ENCODE measurements around the gene TCEA3. TPM values are rescaled to one million over a fixed set of nuclear protein-coding genes. Genes with fewer than 3 reads are reported as not detected.

Gene TCEA3
- total RNA-seq (10 to 100 TPM; 36.4 to 79.5 (median 49.1) TPM), polyA plus RNA-seq (48.7 TPM)
- long read RNA-seq, donor 1, transcript TCEA3-203 (11 exons, 1,559 nt), result major isoform, 64 of 93 reads
- long read RNA-seq, donor 1, partial matches to known transcripts, result 10 of 93 reads
- long read RNA-seq, donor 1, other reads (novel, unspliced or antisense), result 15 of 93 reads
- long read RNA-seq, donor 2, transcript TCEA3-203 (11 exons, 1,559 nt), result major isoform, 71 of 83 reads
- long read RNA-seq, donor 2, partial matches to known transcripts, result 5 of 83 reads
- long read RNA-seq, donor 2, other reads (novel, unspliced or antisense), result 6 of 83 reads
- long read RNA-seq, donor 3, transcript TCEA3-203 (11 exons, 1,559 nt), result major isoform, 115 of 156 reads
- long read RNA-seq, donor 3, partial matches to known transcripts, result 7 of 156 reads
- long read RNA-seq, donor 3, other reads (novel, unspliced or antisense), result 31 of 156 reads
- long read RNA-seq, donor 4, transcript TCEA3-203 (11 exons, 1,559 nt), result major isoform, 89 of 123 reads
- long read RNA-seq, donor 4, partial matches to known transcripts, result 11 of 123 reads
- long read RNA-seq, donor 4, other reads (novel, unspliced or antisense), result 22 of 123 reads

DNA sequence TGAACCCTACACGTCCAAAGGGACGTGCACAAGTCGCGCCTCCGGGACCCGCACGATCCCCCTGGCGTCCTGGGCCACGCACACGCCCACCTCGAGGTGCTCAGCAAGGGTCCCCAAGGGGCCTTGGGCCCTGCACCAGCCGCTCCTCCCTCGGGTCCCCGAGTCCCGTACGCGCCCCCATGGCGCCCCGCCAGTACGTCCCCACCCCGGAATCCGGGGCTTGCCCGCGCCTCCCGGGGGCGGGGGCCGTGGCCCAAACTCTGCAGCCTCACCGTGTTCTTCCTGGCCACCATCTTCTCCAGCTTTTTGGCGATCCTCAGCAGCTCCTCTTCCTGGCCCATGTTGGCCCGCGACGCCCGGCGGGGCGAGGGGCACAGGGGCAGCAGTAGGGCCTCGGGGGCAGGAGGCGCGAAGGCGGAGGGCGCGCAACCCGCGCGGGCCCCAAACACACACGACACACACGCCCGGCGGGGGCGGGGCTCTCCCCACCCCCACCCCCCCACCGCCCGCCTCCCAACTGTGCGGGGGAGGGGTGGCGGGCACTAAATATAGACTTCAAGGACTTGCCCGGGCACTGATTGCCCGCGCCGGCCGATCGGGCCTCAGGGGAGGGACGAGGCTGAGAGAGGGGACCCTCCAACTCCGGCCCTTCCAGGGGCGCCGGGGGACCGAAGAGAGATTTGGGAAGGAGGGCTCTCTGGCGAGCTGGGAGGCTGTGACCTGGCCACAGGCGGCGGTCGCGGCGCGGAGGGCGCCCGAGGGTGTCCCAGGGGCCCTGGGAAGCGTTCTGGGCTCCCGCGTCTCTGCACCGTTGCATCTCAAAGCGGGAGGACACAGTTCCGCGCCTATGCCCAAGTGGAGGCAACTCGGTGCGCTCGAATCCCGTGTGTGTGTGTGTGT lies at the start of gene TCEA3:
Gene TCEA3, minus strand, starts transcription at position 456 of the 900 bp plus-strand sequence. Its CDS starts 115 bp downstream, at position 341.
- H3K27ac ChIP-seq (ENCODE audit: low read length), result peak within 1 kb of the TSS; percentile 62
- peak; percentile 68 for ATAC-seq
- under 1% methylated on average over 84 of the region's 84 CpGs for WGBS
- peaks cover 16% of the 10 kb centered on the region for H3K4me1 ChIP-seq (ENCODE audit: control insufficient read depth, insufficient read depth, low read length)
- peak; percentile 55 to 86 (median 84) for DNase-seq
- no peaks in the 10 kb centered on the region for H3K27me3 ChIP-seq (ENCODE audit: control insufficient read depth, insufficient read depth)
- no peaks in the 10 kb centered on the region for H3K9me3 ChIP-seq (ENCODE audit: control insufficient read depth, low read length)
- intact Hi-C loops (cut with DNase I), result no loop called here
- H3K4me3 ChIP-seq (ENCODE audit: low read length), result peak within 1 kb of the TSS; percentile 54

DNA sequence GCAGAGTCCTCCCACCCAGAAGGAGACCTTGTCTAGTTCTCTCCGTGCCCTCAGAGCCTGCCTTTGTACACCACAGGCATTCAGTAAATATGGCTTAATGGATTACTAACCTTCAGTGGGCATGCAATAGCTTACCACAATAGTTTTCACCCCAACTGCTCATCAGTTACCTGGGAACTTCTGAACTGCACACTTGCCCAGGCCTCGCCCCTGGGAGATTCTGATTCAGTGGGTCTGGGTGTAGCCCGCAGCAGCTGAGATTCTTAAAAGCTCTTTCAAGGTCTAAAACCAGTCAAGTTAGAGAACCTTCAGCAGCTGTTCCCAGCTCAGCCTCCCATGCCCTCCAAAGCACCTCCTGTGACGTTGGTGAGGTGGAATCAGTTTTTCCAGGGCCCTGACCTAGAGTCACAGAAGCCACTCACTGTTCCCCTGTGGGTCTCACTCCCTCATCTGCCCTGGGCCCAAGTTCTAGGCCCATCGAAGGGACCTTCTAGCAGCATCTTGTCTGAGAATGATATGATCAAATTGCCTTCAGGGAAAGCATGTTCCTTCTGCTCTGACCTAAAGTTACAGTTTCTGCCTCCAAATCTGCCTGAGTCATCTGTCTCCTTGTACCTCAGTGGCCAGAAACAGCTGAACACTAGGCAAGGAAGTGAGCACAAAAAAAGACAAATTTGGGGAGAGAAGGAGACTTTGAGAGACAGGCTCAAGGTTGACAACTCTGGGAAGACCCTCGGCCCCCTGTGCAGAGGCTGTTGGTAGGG lies 48.7 kb upstream of the TCEA3 start:
- Histone ChIP-seq H3K27ac (ENCODE audit: low read length) (no peak overlapping the region), H3K9me3 (ENCODE audit: control insufficient read depth, low read length) (no peaks in the 10 kb centered on the region), H3K27me3 (ENCODE audit: control insufficient read depth, insufficient read depth) (no peaks in the 10 kb centered on the region), H3K4me3 (ENCODE audit: low read length) (no peak overlapping the region), H3K4me1 (ENCODE audit: control insufficient read depth, insufficient read depth, low read length) (peaks cover 20% of the 10 kb centered on the region)
- 83% methylated on average over 6 of the region's 6 CpGs for WGBS
- intact Hi-C loops (cut with DNase I), result no loop called here
- ATAC-seq, result no peak
- no peak for DNase-seq

DNA sequence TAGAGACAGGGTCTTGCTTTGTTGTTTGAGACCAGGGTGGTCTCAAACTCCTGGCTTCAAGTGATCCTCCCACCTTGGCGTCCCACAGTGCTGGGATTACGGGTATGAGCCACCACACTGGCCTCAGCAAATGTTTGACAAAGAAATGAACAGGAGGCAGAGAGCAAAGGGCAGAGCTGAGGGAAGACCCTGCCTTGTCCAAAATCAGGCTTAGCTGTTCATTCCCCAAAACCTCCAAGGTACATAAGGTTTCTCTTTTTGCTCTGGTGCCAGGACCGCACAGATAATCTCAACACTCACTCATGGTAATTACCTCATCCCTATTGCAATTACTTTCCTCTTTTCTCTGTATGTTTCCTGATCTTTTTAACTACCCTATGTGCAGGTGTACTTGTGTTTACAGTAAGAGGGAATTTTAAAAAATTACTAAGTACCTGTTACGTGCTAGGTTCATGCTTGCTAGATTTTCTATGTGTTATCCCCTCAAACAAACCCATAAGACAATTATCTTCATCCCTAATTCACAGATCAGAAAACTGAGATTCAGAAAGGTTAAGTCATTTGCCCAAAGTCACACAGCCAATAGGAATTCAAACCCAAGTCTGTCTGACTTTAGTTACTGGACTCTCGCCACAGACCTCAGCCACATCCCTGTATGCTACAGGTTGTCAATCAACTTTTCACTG lies 47.9 kb upstream of the TCEA3 start:
- WGBS, result 90% methylated on average over 5 of the region's 5 CpGs
- ATAC-seq (no peak), DNase-seq (no peak)
- Histone ChIP-seq H3K4me3 (ENCODE audit: low read length) (no peak overlapping the region), H3K27me3 (ENCODE audit: control insufficient read depth, insufficient read depth) (no peaks in the 10 kb centered on the region), H3K4me1 (ENCODE audit: control insufficient read depth, insufficient read depth, low read length) (peaks cover 20% of the 10 kb centered on the region), H3K9me3 (ENCODE audit: control insufficient read depth, low read length) (no peaks in the 10 kb centered on the region), H3K27ac (ENCODE audit: low read length) (no peak overlapping the region)
- intact Hi-C loops (cut with DNase I), result no loop called here

DNA sequence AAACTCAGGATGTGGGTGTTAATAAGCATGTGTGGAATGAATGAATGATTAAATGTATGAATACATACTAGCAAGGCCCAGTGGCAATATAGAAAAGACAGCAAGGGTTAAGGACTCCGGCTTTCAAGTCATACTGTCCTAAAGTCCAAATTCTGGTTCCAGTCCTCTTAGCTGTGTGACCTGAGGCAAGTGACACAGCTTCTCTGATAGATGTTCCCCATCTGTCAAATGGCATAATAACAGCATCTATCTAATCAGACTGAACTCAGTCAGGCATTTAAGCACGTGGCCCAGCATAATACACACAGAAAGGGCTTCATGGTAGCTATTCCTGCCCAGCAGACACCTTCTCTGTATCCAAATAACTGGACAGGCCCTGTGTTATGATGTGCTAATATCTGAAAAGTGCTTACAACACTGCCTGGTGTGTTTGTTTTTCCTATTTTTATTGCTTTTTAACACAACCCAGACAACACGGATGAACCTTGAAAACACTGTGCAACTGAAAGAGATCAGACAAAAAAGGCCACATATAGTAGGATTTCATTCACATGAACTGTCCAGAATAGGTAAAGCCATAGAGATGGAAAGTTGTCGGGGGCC lies 47.0 kb upstream of the TCEA3 start:
- intact Hi-C loops (cut with DNase I), result no loop called here
- Histone ChIP-seq H3K27me3 (ENCODE audit: control insufficient read depth, insufficient read depth) (no peaks in the 10 kb centered on the region), H3K9me3 (ENCODE audit: control insufficient read depth, low read length) (no peaks in the 10 kb centered on the region), H3K4me3 (ENCODE audit: low read length) (no peak overlapping the region), H3K4me1 (ENCODE audit: control insufficient read depth, insufficient read depth, low read length) (peaks cover 20% of the 10 kb centered on the region), H3K27ac (ENCODE audit: low read length) (peak overlapping the region; percentile 73)
- DNase-seq (no peak), ATAC-seq (no peak)
- 74% methylated on average over 4 of the region's 4 CpGs for WGBS

DNA sequence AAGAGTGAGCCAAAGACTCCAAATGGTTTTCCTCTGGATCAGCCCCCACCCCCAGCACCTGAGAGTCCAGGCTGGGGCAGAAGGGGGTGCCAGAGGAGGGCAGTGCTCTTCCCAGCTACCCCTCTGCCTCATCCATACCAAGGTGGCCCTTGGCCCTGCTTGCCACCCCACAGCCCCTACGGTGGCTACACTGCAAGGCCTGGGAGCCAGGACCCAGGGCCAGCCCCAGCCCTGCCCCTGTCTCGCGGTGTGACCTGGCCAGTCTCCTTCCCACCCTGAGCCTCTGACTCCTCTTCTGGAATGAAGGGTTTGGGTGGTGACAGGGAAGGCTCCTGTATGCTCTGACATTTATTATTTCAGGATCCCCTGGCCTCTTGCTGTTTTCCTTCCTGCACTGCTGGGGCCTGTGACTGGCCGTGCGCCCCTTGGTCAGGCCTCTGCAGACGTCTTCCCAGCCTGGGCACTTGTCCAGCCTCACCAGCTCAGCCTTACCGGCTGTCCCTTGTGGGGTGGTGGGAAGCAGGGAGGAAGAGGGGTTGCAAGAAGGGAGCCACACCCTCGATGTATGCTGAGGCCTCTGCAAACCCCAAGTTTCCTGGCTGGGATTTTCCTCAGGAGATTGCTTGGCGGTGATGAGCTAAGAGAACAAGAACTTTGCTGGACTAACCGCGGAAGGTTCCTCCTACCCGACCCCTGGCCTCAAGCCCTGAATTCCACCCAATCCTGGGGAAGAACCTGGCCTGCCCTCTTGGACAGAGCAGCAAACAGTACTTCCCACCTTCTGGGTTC lies 45.9 kb upstream of the TCEA3 start:
- intact Hi-C loops (cut with DNase I), result no loop called here
- Histone ChIP-seq H3K4me1 (ENCODE audit: control insufficient read depth, insufficient read depth, low read length) (peaks cover 20% of the 10 kb centered on the region), H3K4me3 (ENCODE audit: low read length) (no peak overlapping the region), H3K27me3 (ENCODE audit: control insufficient read depth, insufficient read depth) (no peaks in the 10 kb centered on the region), H3K27ac (ENCODE audit: low read length) (peak overlapping the region; percentile 73), H3K9me3 (ENCODE audit: control insufficient read depth, low read length) (no peaks in the 10 kb centered on the region)
- WGBS, result 31% methylated on average over 12 of the region's 12 CpGs
- peak; percentile 88 to 90 (median 89) for DNase-seq
- peak; percentile 80 to 86 for ATAC-seq

DNA sequence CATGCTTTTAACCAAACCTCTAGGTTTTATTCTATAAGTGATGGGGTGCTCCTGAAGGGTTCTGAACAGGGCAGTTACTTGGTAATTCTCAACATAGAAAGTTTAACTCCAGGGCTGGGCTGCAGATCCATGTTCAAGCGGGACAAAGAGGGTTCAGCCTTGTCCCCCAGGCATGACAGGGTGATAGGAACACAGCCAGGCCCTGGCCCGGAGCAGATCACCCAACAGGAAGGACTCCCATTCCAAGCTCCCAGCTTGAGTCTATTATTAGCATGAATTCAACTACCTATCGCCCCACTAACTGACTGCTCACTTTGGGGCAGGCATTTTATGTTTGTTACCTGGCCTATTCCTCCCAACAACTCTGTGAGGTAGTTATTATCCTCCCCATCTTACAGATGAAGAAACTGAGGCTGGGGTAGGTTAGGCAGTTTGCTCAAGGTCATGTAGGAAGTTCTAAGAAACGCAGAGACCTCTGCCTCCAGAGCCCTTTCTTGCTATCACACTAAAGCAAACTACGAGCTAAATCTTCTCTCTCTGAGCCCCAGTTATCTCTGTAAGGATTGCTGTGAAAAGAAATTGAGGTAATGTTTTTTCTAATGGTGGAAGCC lies 44.9 kb upstream of the TCEA3 start:
- DNase-seq (no peak), ATAC-seq (peak in 1 of 2 donors; percentile 39)
- WGBS, result 29% methylated on average over 5 of the region's 5 CpGs
- H3K4me3 ChIP-seq (ENCODE audit: low read length), result no peak overlapping the region
- H3K9me3 ChIP-seq (ENCODE audit: control insufficient read depth, low read length), result no peaks in the 10 kb centered on the region
- H3K27me3 ChIP-seq (ENCODE audit: control insufficient read depth, insufficient read depth), result no peaks in the 10 kb centered on the region
- intact Hi-C loops (cut with DNase I), result no loop called here
- peaks cover 20% of the 10 kb centered on the region for H3K4me1 ChIP-seq (ENCODE audit: control insufficient read depth, insufficient read depth, low read length)
- peak overlapping the region; percentile 63 for H3K27ac ChIP-seq (ENCODE audit: low read length)

DNA sequence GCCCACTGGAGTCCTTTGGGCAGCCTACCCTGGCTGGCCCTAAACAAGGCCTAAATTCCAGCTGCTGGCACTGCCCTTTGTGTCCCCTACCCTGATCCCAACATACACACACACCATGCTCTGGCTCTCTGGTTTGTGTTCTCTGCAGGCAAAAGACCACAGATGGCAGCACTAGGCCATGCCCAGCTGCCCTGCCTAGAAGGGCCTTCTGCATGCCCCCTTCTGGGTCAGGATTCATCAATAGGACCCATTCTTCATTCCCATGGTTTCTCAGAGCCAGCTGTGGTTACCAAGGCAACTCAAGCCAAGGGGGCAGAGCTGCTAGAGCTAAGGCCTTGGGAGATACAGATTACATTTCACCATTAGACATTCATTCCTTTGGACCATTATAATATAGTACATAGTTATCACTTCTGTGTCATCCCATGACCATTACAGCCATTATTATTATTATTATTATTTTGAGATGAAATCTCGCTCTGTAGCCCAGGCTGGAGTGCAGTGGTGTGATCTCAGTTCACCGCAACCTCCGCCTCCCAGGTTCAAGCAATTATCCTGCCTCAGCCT lies 42.0 kb upstream of the TCEA3 start:
- Histone ChIP-seq H3K4me3 (ENCODE audit: low read length) (no peak overlapping the region), H3K27ac (ENCODE audit: low read length) (no peak overlapping the region), H3K4me1 (ENCODE audit: control insufficient read depth, insufficient read depth, low read length) (peaks cover 20% of the 10 kb centered on the region), H3K27me3 (ENCODE audit: control insufficient read depth, insufficient read depth) (no peaks in the 10 kb centered on the region), H3K9me3 (ENCODE audit: control insufficient read depth, low read length) (no peaks in the 10 kb centered on the region)
- intact Hi-C loops (cut with DNase I), result no loop called here
- DNase-seq, result no peak
- ATAC-seq, result no peak
- WGBS, result 98% methylated on average over 3 of the region's 3 CpGs

DNA sequence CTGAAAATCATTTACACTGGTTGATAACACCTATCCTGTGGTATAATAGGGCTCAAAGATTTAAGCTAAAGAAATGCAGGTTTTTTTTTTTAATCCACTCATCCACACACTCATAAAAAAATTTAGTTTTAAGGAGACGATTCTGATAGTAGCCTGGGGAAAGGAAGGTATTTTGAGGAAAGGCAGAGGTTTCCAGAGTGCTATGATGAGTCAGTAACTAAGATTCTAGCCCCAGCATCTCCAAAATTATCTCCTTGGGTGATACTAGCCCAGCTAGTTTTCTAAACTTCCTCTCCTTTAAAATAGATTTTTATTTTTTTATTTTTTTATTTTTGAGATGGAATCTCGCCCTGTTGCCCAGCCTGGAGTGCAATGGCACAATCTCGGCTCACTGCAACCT lies 38.7 kb upstream of the TCEA3 start:
- ATAC-seq (no peak), DNase-seq (no peak)
- Histone ChIP-seq H3K9me3 (ENCODE audit: control insufficient read depth, low read length) (no peaks in the 10 kb centered on the region), H3K4me3 (ENCODE audit: low read length) (no peak overlapping the region), H3K27ac (ENCODE audit: low read length) (no peak overlapping the region), H3K4me1 (ENCODE audit: control insufficient read depth, insufficient read depth, low read length) (no peaks in the 10 kb centered on the region), H3K27me3 (ENCODE audit: control insufficient read depth, insufficient read depth) (no peaks in the 10 kb centered on the region)
- intact Hi-C loops (cut with DNase I), result no loop called here
- WGBS, result 89% methylated on average over 3 of the region's 3 CpGs

DNA sequence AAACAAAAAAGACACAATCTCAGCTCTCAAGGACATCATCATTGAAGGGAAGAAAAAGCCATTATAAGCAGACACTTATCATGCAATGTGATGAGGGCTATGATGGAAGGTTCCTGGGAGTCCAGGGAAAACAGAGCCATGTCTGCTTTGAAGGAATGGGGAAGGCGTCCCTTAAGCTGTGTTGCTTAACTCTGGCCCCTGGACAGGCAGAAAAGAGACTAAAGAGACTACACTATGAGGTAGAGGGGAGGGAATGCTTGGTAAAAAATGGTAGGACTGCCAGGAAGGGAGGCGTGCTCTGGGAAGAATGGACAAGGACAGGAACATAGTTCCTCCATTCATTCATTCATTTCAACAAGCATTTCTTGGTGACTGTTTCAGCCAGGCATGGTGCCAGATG lies 38.2 kb upstream of the TCEA3 start:
- ATAC-seq (no peak), DNase-seq (no peak)
- Histone ChIP-seq H3K27ac (ENCODE audit: low read length) (no peak overlapping the region), H3K4me1 (ENCODE audit: control insufficient read depth, insufficient read depth, low read length) (no peaks in the 10 kb centered on the region), H3K27me3 (ENCODE audit: control insufficient read depth, insufficient read depth) (no peaks in the 10 kb centered on the region), H3K4me3 (ENCODE audit: low read length) (no peak overlapping the region), H3K9me3 (ENCODE audit: control insufficient read depth, low read length) (no peaks in the 10 kb centered on the region)
- WGBS, result 98% methylated on average over 2 of the region's 2 CpGs
- intact Hi-C loops (cut with DNase I), result no loop called here
